ENCODE results near the gene PRKAB1.

The PRKAB1 gene

DNA sequence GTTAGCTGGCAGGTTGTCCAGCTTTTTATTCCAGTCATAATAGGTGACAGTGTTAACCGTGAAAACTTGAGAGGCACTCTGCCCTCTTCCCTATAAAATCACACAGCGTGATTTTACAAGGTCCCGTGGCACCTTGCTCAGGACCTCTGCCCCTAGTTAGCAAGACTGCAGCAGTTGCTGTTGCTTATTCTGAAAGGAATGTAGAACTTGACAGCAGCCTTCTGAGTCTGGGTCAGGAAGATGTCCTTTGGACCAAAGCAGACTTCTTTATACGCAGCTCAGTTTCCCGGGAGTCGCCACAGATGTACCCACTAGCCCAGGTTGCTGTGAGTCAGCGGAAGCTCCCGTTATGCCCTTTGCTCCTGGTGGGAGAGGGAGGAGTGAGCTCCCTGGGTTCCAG lies 13.2 kb downstream of the PRKAB1 start:
- H3K27ac ChIP-seq: peak overlapping the region; percentile 7; the same call in 1 of the 2 replicates
- TF ChIP-seq CTCF (IDR thresholded peaks at IDR 0.05): no peak

DNA sequence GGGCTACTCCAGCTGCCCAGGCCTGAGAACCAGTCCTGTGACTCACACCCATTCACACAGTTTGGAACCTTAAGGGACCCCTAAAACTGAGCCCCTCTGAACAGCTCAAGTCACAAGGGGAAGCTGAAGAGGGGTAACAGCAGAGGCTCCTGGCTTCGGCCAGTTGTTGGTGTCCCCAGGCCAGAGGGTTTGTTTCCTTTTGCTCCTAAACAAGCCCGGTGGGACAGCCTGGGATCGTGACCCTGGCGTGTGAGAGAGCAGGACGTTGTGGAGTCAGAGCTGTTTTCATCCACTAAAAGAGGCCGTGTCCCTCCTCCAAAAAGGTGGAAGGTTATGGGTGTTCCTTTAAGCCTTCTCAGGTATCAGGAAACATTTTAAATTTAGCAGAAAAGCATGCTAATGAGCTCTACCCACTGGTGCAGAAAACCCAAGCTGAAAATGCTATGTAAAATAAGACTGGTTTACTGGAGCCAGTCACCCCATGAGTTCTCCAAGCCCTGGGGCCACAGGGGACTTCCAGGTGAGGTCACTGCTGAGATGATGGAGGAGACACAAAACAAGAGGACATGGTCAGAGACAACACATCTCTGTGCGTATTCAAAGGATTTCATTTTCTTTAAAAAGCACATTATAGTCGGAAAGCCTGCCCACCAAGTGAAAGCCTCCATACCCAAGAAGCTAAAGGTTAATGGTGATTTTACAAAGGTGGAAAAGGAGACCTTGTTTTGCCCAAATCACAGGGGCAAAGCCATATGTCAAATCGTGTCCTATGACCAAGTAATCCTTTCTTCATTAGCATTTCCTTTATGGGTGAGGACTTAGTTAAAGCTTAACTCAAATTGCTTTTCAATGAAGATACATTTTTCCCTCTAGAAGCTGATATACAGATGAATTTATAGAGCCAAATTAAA lies 14.1 kb downstream of the PRKAB1 start:
- peak overlapping the region; percentile 6; the same call in 1 of the 2 replicates for H3K27ac ChIP-seq
- no peak for TF ChIP-seq ZFX (IDR thresholded peaks at IDR 0.05; ENCODE audit: borderline replicate concordance)
- TF ChIP-seq CTCF (IDR thresholded peaks at IDR 0.05): no peak

DNA sequence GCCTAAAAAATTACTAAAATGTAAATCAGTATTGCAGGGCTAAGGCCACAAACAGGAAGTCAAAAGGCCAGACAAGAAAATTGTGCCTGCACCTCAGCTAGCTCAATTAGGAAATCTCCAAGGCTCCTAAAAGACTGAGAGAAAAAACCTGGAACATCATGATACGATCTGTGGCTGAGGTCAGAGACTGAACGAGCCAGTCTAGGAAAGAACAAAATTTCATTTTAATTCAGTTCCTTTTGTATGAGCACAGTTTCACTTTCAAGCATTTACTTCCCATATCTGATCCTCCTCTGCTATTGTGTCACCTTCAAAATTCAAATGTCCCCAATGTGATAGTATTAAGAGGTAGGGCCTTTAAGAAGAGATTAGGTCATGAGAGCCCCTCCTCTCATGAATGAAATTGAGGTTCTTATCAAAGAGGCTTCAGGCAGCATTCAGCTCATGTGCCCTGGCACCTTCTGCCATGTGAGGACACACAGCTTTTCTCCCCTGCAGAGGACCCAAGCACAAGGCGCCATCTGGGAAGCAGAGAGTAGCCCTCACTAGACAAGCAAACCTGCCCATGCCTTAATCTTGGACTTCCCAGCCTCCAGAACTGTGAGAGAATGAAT lies 14.8 kb downstream of the PRKAB1 start:
- peak overlapping the region; percentile 6; the same call in 1 of the 2 replicates for H3K27ac ChIP-seq
- TF ChIP-seq CTCF (IDR thresholded peaks at IDR 0.05) (no peak), ZFX (IDR thresholded peaks at IDR 0.05; ENCODE audit: borderline replicate concordance) (no peak)

- TF ChIP-seq ZFX (IDR thresholded peaks at IDR 0.05; ENCODE audit: borderline replicate concordance) (no peak), CTCF (IDR thresholded peaks at IDR 0.05) (no peak)
- no peak overlapping the region for H3K27ac ChIP-seq
Measured at GRCh38 chr12:119683413-119683812, 15.5 kb downstream of the PRKAB1 start.

GRCh38 chr12:119683816-119684215 lies 15.9 kb downstream of the PRKAB1 start:
- H3K27ac ChIP-seq: no peak overlapping the region
- TF ChIP-seq ZFX (IDR thresholded peaks at IDR 0.05; ENCODE audit: borderline replicate concordance) (no peak), CTCF (IDR thresholded peaks at IDR 0.05) (no peak)

GRCh38 chr12:119684711-119685369 lies 16.9 kb downstream of the PRKAB1 start:
- no peak overlapping the region for H3K27ac ChIP-seq
- no peak for TF ChIP-seq ZFX (IDR thresholded peaks at IDR 0.05; ENCODE audit: borderline replicate concordance)

DNA sequence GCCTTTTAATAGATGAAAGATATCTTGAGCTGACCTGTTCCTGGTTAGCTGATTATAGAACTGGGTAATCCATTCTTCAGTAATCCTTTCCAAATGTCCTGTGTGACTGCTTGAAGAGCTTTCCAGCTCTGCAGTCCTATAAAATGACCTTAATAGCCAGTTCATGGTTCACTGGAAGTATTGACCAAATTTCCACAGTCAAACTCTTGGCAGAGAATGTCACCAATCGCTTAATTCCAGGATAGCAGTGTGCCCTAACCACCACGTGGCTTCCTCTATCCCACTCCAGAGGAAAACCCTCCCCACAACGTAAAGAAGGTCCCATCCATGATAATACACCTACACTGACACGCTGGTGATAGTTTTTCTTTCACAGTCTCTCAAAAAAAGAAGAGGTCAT lies 17.4 kb downstream of the PRKAB1 start:
- TF ChIP-seq ZFX (IDR thresholded peaks at IDR 0.05; ENCODE audit: borderline replicate concordance): no peak
- no peak for TF ChIP-seq CTCF (IDR thresholded peaks at IDR 0.05)

More for the DNA sequence above, 17.4 kb downstream of the PRKAB1 start:
- no peak overlapping the region for H3K27ac ChIP-seq

Measured in 22Rv1 (cell line).